H1 (cell line): ENCODE measurements around the gene MYL3. TPM values are rescaled to one million over a fixed set of nuclear protein-coding genes. Genes with fewer than 3 reads are reported as not detected.

Experiments used
- ASH2L ChIP-seq: fragments of 200-600, 300-600 bp; sonication (generic); IDR thresholded peaks from one replicate; pipeline ENCODE4 v1.7.1; 2017; ENCODE audit warnings: low read length
- BACH1 ChIP-seq: IDR thresholded peaks from 2 replicates; pipeline ENCODE4 v1.6.1; 2012; ENCODE audit warnings: low read length, improper control_type of control experiment
- BCL11A ChIP-seq, 2 experiments: IDR thresholded peaks; one replicate each; pipeline ENCODE4 v1.6.1; 2011; ENCODE audit warnings: low read depth in 2 of 2, low read length in 2 of 2, mild to moderate bottlenecking in 2 of 2
- CBX5 ChIP-seq: fragments of 300-800, 300-1000 bp; sonication (generic); IDR thresholded peaks from 2 replicates; pipeline ENCODE4 v1.7.1; 2016; ENCODE audit warnings: antibody characterized with exemption, low read length, low read depth
- CBX8 ChIP-seq: fragments of 300-800, 300-1000 bp; sonication (generic); IDR thresholded peaks from 2 replicates; pipeline ENCODE4 v1.7.1; 2016; ENCODE audit warnings: low read depth, low read length, borderline replicate concordance
- CTBP2 ChIP-seq: IDR thresholded peaks from 2 replicates; pipeline ENCODE4 v1.7.0; 2011; ENCODE audit warnings: borderline replicate concordance, mild to moderate bottlenecking, moderate library complexity, mixed read lengths, low read length; ENCODE audit not compliant: insufficient read depth, insufficient read length
- CTCF ChIP-seq, 3 experiments: IDR thresholded peaks; 1 replicate in 2 of 3; 2 replicates in 1 of 3; pipeline versions ENCODE4 v1.5.1 to v1.6.1; 2011; ENCODE audit warnings: low read length in 3 of 3, mild to moderate bottlenecking in 3 of 3, inconsistent platforms in 2 of 3, low read depth in 1 of 3, moderate library complexity in 1 of 3; ENCODE audit not compliant: insufficient read depth in 1 of 3; ENCODE audit errors: control extremely low read depth in 1 of 3
- FOSL1 ChIP-seq: IDR thresholded peaks from 2 replicates; pipeline ENCODE4 v1.6.1; 2011; ENCODE audit warnings: mild to moderate bottlenecking, low read depth, low read length, moderate library complexity; ENCODE audit not compliant: insufficient read depth
- KDM1A ChIP-seq: fragments of 200-600, 300-600 bp; sonication (generic); IDR thresholded peaks from 2 replicates; pipeline ENCODE4 v1.7.1; 2016; ENCODE audit warnings: mild to moderate bottlenecking, low read length, borderline replicate concordance
- KDM4A ChIP-seq: IDR thresholded peaks from one replicate; pipeline ENCODE4 v1.7.1; 2012; ENCODE audit warnings: low read depth, mild to moderate bottlenecking, moderate library complexity, low read length, inconsistent platforms; ENCODE audit not compliant: severe bottlenecking
- MAFK ChIP-seq: IDR thresholded peaks from 2 replicates; pipeline ENCODE4 v1.6.1; 2012; ENCODE audit warnings: low read depth, mild to moderate bottlenecking, improper control_type of control experiment, low read length
- RAD21 ChIP-seq, 2 experiments: IDR thresholded peaks in 1 of 2; conservative IDR thresholded peaks in 1 of 2; 2 replicates each; pipeline ENCODE4 v1.6.1; 2011; ENCODE audit warnings: low read depth in 2 of 2, low read length in 2 of 2, improper control_type of control experiment in 1 of 2, inconsistent platforms in 1 of 2, mild to moderate bottlenecking in 1 of 2, moderate library complexity in 1 of 2
- SIN3A ChIP-seq, 2 experiments: IDR thresholded peaks in 1 of 2; conservative IDR thresholded peaks in 1 of 2; 2 replicates each; pipeline ENCODE4 v1.6.1; 2011 to 2012; ENCODE audit warnings: low read length in 2 of 2, improper control_type of control experiment in 1 of 2, low read depth in 1 of 2, mild to moderate bottlenecking in 1 of 2
- SIRT6 ChIP-seq: IDR thresholded peaks from one replicate; pipeline ENCODE4 v1.7.1; 2012; ENCODE audit warnings: low read length, inconsistent platforms
- SRF ChIP-seq: IDR thresholded peaks from 2 replicates; pipeline ENCODE4 v1.6.1; 2011; ENCODE audit warnings: mild to moderate bottlenecking, low read depth, low read length, moderate library complexity
- SUZ12 ChIP-seq: fragments of 200-600 bp; sonication (generic); IDR thresholded peaks from 2 replicates; pipeline ENCODE4 v1.6.1; 2012; ENCODE audit warnings: mild to moderate bottlenecking, inconsistent platforms, low read length, moderate library complexity, mixed read lengths
- TAF7 ChIP-seq: optimal IDR thresholded peaks from 2 replicates; pipeline ENCODE3; 2011; ENCODE audit warnings: low read depth, mild to moderate bottlenecking, inconsistent platforms, low read length, moderate library complexity, borderline replicate concordance
- TCF12 ChIP-seq: IDR thresholded peaks from 2 replicates; pipeline ENCODE4 v1.6.1; 2011; ENCODE audit warnings: low read depth, mild to moderate bottlenecking, low read length
- USF2 ChIP-seq: IDR thresholded peaks from 2 replicates; pipeline ENCODE4 v1.6.1; 2011; ENCODE audit warnings: low read length, improper control_type of control experiment
- polyA plus RNA-seq, 7 experiments: library from polyadenylated mRNA; depleted of rRNA in 3 of 7; stranded (reverse) in 5 of 7; unstranded in 2 of 7; fragments of >200 nt in 5 of 7; fragments of 200-250 nt in 2 of 7; gene quantifications; 1 replicate in 5 of 7; 2 replicates in 1 of 7; 4 replicates in 1 of 7; pipeline versions ENCODE4 v1.2.1 to v1.2.3, GENCODE V29; 2011 to 2013; ENCODE audit warnings: missing spikeins in 2 of 7, mixed read lengths in 2 of 7
- total RNA-seq: library from RNA; stranded (reverse); fragmentation: NEBNext Ultra II Directional; extraction: Animal tissue kit (Norgen Biotek cat#: 25700); gene quantifications from 2 replicates; pipeline ENCODE4 v1.2.1, GENCODE V29; 2021

Gene MYL3
- total and polyA plus RNA-seq, 2 of the 8 experiments (the other 6 are each of a cell fraction or from before 2014, with no cell fraction given), result 0.06 TPM; not detected in 1

- no peak for TF ChIP-seq CTCF (IDR thresholded peaks at IDR 0.05; ENCODE audit: control extremely low read depth in 1 of 3, insufficient read depth in 1 of 3, low read depth in 1 of 3, low read length in 3 of 3)
- no peak for TF ChIP-seq KDM1A
- TF ChIP-seq USF2, result no peak
- no peak for TF ChIP-seq FOSL1
- TF ChIP-seq CBX8, result no peak
- no peak for TF ChIP-seq RAD21 (IDR thresholded peaks at IDR 0.05 in 1 of 2, conservative IDR thresholded peaks at IDR 0.05 in 1 of 2; ENCODE audit: low read depth in 2 of 2, low read length in 2 of 2)
- TF ChIP-seq CBX5, result no peak
- peak; percentile 90 for TF ChIP-seq KDM4A
- TF ChIP-seq ASH2L, result peak; percentile 91
- no peak; a peak in 1 of 4 replicates for TF ChIP-seq SIN3A (conservative IDR thresholded peaks at IDR 0.05 in 1 of 2, IDR thresholded peaks at IDR 0.05 in 1 of 2; ENCODE audit: low read depth in 1 of 2, low read length in 2 of 2)
- no peak for TF ChIP-seq SIRT6
- TF ChIP-seq TCF12, result no peak
- TF ChIP-seq BACH1, result no peak
- no peak for TF ChIP-seq BCL11A (IDR thresholded peaks at IDR 0.05; ENCODE audit: low read depth in 2 of 2, low read length in 2 of 2)
- no peak for TF ChIP-seq MAFK
- no peak for TF ChIP-seq TAF7
- TF ChIP-seq CTBP2, result peak; percentile 91
- no peak for TF ChIP-seq SRF
- TF ChIP-seq SUZ12, result peak; percentile 37
These were observed 19.3 kb upstream of the MYL3 start (continued) for GRCh38 chr3:46882377-46883053.
